HCT116 (cell line): ENCODE measurements around the gene ALDH3A1.

Experiments
- CEBPB ChIP-seq: IDR thresholded peaks from 2 replicates; pipeline ENCODE4 v1.6.1; 2012; ENCODE audit warnings: low read depth
- ELF1 ChIP-seq: IDR thresholded peaks from 2 replicates; pipeline ENCODE4 v1.6.1; 2012; ENCODE audit warnings: low read depth, borderline replicate concordance
- EZH2 ChIP-seq: fragments of 200-600 bp; sonication (generic); IDR thresholded peaks from 2 replicates; pipeline ENCODE4 v1.6.1; 2017; ENCODE audit warnings: antibody characterized with exemption, mixed run types
- FOSL1 ChIP-seq: IDR thresholded peaks from 2 replicates; pipeline ENCODE4 v1.6.1; 2012; ENCODE audit warnings: low read depth
- POLR2A ChIP-seq: IDR thresholded peaks from 2 replicates; pipeline ENCODE4 v1.7.0; 2011; ENCODE audit warnings: borderline replicate concordance; ENCODE audit not compliant: insufficient read depth, insufficient read length; ENCODE audit errors: extremely low read depth
- SRF ChIP-seq: IDR thresholded peaks from 2 replicates; pipeline ENCODE4 v1.6.1; 2012; ENCODE audit warnings: low read depth
- ZNF274 ChIP-seq: fragments of 200-500 bp; sonication (Bioruptor generic); IDR thresholded peaks from 2 replicates; pipeline ENCODE4 v1.6.1; 2014; ENCODE audit warnings: mild to moderate bottlenecking, low read depth, low read length, inconsistent platforms
- TF ChIP-seq, protein P1 (sequence below), 3 experiments: fragments of 200-600 bp in 1 of 3; sonication (generic) in 1 of 3; IDR thresholded peaks in 2 of 3; conservative IDR thresholded peaks in 1 of 3; 2 replicates each; pipeline ENCODE4 v1.5.1; 2012 to 2017; ENCODE audit warnings: low read depth in 2 of 3, low read length in 2 of 3, antibody characterized with exemption in 1 of 3, borderline replicate concordance in 1 of 3, control low read depth in 1 of 3, mild to moderate bottlenecking in 1 of 3, mixed read lengths in 1 of 3, mixed run types in 1 of 3, moderate library complexity in 1 of 3; ENCODE audit not compliant: insufficient read depth in 1 of 3
- TF ChIP-seq, protein P2 (sequence below): IDR thresholded peaks from 2 replicates; pipeline ENCODE4 v1.6.1; 2012
- TF ChIP-seq, protein P3 (sequence below): IDR thresholded peaks from 2 replicates; pipeline ENCODE4 v1.6.1; 2012
- TF ChIP-seq, protein P4 (sequence below): IDR thresholded peaks from 2 replicates; pipeline ENCODE4 v1.6.1; 2012; ENCODE audit warnings: low read depth

DNA sequence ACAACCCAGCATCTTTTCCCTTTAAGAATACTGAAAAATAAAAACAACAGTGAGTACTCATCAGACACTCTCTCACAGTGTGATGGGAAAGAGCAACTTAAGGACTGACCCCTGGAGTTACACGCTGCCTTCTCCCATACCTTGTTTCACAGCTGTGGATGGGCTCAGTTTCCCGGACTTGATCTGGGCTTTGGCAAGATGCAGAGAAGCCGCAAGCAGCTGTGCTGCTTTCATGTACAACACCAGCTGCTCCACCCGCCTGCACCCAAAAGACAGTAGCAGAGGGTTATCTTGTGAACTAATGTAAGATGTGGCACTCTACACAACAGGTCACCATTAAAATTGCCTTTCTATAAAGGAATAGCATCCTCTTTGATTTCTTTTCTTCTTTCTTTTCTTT is 32.7 kb upstream of the ALDH3A1 start:
- TF ChIP-seq, protein P1, sequence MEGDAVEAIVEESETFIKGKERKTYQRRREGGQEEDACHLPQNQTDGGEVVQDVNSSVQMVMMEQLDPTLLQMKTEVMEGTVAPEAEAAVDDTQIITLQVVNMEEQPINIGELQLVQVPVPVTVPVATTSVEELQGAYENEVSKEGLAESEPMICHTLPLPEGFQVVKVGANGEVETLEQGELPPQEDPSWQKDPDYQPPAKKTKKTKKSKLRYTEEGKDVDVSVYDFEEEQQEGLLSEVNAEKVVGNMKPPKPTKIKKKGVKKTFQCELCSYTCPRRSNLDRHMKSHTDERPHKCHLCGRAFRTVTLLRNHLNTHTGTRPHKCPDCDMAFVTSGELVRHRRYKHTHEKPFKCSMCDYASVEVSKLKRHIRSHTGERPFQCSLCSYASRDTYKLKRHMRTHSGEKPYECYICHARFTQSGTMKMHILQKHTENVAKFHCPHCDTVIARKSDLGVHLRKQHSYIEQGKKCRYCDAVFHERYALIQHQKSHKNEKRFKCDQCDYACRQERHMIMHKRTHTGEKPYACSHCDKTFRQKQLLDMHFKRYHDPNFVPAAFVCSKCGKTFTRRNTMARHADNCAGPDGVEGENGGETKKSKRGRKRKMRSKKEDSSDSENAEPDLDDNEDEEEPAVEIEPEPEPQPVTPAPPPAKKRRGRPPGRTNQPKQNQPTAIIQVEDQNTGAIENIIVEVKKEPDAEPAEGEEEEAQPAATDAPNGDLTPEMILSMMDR (IDR thresholded peaks at IDR 0.05 in 2 of 3, conservative IDR thresholded peaks at IDR 0.05 in 1 of 3; ENCODE audit: borderline replicate concordance in 1 of 3, insufficient read depth in 1 of 3, low read depth in 2 of 3, low read length in 2 of 3), result no peak
- TF ChIP-seq, protein P2, sequence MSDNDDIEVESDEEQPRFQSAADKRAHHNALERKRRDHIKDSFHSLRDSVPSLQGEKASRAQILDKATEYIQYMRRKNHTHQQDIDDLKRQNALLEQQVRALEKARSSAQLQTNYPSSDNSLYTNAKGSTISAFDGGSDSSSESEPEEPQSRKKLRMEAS, result no peak
- TF ChIP-seq EZH2 (no peak), POLR2A (no peak), FOSL1 (no peak), SRF (no peak), CEBPB (no peak), ZNF274 (no peak), ELF1 (no peak)
- TF ChIP-seq, protein P3, sequence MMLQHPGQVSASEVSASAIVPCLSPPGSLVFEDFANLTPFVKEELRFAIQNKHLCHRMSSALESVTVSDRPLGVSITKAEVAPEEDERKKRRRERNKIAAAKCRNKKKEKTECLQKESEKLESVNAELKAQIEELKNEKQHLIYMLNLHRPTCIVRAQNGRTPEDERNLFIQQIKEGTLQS, result no peak
- TF ChIP-seq, protein P4, sequence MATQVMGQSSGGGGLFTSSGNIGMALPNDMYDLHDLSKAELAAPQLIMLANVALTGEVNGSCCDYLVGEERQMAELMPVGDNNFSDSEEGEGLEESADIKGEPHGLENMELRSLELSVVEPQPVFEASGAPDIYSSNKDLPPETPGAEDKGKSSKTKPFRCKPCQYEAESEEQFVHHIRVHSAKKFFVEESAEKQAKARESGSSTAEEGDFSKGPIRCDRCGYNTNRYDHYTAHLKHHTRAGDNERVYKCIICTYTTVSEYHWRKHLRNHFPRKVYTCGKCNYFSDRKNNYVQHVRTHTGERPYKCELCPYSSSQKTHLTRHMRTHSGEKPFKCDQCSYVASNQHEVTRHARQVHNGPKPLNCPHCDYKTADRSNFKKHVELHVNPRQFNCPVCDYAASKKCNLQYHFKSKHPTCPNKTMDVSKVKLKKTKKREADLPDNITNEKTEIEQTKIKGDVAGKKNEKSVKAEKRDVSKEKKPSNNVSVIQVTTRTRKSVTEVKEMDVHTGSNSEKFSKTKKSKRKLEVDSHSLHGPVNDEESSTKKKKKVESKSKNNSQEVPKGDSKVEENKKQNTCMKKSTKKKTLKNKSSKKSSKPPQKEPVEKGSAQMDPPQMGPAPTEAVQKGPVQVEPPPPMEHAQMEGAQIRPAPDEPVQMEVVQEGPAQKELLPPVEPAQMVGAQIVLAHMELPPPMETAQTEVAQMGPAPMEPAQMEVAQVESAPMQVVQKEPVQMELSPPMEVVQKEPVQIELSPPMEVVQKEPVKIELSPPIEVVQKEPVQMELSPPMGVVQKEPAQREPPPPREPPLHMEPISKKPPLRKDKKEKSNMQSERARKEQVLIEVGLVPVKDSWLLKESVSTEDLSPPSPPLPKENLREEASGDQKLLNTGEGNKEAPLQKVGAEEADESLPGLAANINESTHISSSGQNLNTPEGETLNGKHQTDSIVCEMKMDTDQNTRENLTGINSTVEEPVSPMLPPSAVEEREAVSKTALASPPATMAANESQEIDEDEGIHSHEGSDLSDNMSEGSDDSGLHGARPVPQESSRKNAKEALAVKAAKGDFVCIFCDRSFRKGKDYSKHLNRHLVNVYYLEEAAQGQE, result no peak
